GM12872 (cell line): ENCODE measurements around the gene WDHD1.

Source experiments
- CTCF ChIP-seq: IDR thresholded peaks from 3 replicates; pipeline ENCODE4 v1.5.1; 2011; ENCODE audit warnings: low read depth, mild to moderate bottlenecking, low read length, moderate library complexity; ENCODE audit not compliant: insufficient read depth

WDHD1 gene

GRCh38 chr14:55026793-55027561 lies at the start of gene WDHD1, which contains the start of gene SOCS4:
WDHD1 (minus strand) TSS chr14:55027099; CDS start chr14:55026787, 312 bp downstream.
SOCS4 (plus strand) TSS chr14:55027236; CDS start chr14:55043042, 15,806 bp downstream.
- TF ChIP-seq CTCF, result no peak

- no peak for TF ChIP-seq CTCF
Observed at GRCh38 chr14:55075628-55076175, 48.8 kb upstream of the WDHD1 start.

GRCh38 chr14:55074662-55075061 lies 47.8 kb upstream of the WDHD1 start:
- no peak for TF ChIP-seq CTCF

GRCh38 chr14:55073856-55074255 lies 47.0 kb upstream of the WDHD1 start:
- TF ChIP-seq CTCF, result no peak

GRCh38 chr14:55071870-55072640 lies 45.2 kb upstream of the WDHD1 start:
- no peak for TF ChIP-seq CTCF

GRCh38 chr14:55070981-55071411 lies 44.1 kb upstream of the WDHD1 start:
- TF ChIP-seq CTCF, result no peak

- no peak for TF ChIP-seq CTCF
Observed at GRCh38 chr14:55066223-55066622, 39.3 kb upstream of the WDHD1 start.
